ENCODE measurements around the gene ARHGAP45.
"Not testable (repeated sequence)": the region's sequence is repeated elsewhere in the genome, so short reads cannot be mapped to it uniquely, and the experiment has no call there.

The ARHGAP45 gene

DNA sequence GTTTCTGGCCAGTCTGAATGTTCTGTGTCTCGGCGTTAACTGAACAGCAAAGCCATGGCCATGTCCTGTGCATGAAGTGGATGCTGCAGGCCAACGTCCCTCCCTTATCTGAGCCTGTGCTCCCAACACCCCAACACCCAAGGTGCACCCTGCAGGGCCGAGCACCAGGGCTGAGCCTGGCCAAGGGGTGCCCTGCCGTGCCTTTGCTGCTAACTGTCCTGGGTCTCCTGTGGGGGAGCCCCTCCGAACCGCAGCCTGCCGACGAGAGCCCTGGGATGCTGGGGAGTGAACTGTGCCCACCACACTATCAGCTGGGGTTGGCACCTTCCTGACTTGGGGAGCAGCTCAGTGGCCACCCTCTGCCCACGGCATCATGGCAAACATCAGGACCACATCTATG, 54.4 kb downstream of the ARHGAP45 start:
- no peak for DNase-seq

GRCh38 chr19:1122021-1122971, 55.3 kb downstream of the ARHGAP45 start:
- no peak for DNase-seq

DNA sequence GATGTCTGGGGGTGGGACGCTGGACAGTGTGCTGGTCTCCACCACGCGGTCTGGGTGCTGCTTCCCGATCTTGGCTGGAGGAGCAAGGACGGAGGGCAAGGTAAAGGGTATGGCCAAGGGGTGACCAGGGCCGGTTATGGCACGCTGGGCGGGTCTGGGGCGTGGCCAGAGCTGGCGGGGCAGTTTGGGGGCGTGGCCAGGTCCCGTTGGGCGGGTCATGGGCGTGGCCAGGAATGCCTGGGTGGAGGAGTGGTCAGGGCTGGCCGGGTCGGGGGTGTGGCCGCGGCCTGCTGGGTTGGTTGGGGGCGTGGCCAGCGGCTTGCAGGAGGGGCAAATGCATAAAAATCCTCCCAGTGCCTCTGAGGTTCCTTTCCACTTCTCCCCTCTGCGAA, 56.0 kb downstream of the ARHGAP45 start:
- DNase-seq = no peak

DNA sequence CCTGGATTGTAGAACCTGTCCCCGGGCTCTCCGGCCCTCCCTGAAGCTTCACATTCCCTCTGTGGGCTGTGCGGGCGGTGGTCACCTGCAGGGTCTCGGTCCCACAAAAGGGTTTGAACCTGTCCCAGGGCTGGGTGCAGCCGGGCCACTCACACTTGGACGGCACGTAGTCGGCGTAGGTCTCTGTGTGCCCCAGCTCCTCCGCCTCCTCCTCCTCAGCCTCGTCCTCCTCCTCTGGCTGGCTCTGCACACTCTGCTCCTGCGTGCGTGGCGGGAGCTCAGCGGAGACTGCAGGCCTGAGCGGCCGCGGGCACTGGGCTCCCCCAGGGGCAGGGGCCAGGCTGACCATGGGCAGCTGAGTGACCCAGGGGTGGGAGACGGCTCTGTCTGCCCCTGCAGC, 56.4 kb downstream of the ARHGAP45 start:
- no peak for DNase-seq

GRCh38 chr19:1123885-1124677, 57.1 kb downstream of the ARHGAP45 start:
- no peak for DNase-seq

- DNase-seq = no peak
Observed at GRCh38 chr19:1125601-1126467, 58.9 kb downstream of the ARHGAP45 start.

GRCh38 chr19:1126984-1127760, 60.2 kb downstream of the ARHGAP45 start:
- DNase-seq = no peak

GRCh38 chr19:1128106-1128505, 61.1 kb downstream of the ARHGAP45 start:
- no peak for DNase-seq

DNA sequence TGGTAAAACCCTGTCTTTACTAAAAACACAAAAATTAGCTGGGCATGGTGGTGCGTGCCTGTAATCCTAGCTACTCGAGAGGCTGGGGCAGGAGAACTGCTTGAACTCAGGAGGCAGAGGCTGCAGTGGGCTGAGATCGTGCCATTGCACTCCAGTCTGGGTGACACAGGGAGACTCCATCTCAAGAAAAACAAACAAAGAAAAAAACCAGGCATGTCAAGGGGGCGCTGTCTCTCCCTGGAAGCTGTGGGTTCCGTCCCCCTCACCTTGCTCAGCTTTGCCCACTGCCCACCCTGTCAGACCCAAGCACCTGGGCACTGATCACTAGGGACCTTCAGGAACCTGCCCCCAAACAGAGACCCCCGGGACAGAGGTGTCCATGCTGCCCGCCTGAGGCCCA, 62.1 kb downstream of the ARHGAP45 start:
- not testable (repeated sequence) for DNase-seq

- DNase-seq = no peak
Observed at GRCh38 chr19:1129535-1129934, 62.6 kb downstream of the ARHGAP45 start.

DNA sequence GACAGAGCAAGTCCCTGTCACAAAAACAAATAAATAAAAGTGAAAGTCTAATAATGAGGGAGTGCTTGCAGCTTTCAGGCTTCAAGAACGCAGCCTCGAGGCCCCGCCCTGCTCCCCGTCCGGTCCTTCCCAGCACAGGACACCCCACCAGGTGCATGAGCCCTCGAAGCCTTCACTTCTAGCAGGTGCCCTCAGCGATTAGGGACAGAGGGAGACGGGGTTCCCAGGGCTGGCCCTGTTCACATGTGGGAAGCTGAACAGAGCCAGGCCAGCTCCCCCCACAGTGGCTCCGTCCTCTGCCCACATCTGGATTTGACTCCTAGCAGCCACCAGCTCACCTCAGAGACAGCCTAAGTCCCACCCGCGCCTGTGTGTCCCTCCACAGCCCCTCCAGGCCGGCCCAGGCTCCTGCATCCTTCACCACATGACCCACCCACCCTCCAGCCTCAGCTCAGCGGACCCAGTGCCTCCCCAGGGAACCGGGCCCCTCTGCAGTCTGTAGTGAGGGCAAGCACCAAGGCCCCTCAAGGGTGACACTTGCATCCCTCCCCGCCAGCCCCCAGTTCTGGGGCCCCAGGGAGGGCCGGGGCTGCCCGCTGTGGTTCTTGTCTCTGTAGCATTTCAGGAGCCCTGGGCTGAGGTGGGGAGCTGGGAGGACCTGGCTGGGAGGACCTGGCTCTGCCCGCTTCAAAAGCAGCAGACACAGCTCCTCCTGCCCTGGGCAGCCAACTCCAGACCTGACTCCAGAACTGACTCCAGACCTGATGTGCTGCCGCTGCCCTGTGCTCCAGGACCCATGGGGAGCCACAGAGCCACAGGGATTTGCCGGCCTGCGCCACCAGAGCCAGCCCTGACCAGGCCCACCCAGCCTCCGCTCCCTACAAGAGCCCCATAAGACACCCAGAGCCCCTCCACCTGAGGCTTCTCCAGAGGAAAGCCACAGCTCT, 64.1 kb downstream of the ARHGAP45 start:
- DNase-seq = no peak

DNA sequence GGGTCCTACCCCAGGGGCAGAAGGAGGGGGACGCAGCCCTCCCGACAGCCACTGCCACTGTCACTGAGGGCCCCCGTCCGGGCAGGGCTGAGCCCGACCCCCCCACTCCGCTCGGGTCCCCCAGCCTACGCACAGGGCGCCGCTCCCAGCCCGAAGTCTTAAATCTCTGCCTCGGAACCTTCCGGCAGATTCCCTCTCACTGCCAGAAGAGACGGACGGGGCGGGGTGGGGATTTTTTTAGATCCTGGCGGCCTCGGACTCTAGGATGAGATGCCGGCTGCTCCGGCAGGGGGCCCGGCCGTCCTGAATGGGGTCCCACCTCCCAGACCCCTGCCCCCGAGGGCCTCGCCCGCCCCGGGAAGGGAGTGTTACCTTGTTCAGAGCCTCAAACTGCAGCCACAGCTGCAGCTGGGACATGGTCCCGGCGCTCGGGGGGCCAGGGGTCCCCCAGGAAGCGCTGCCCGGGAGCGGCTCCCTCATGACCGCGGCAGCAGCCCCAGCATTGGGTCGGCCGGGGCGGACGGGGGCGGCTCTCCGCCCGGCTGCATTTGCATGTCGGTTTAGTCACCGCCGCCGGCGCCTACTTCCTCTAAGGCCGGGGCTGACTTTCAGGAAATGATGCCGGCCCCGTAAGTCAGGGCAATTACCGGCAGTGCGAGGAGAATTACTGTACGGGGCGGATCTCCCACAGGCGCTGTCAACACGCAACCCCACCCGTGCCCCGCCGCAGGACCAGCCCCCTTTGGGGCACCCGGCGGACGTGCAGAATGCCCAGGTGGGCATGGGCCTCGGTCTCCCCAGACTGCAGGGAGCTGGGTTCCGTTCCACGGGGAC, 65.0 kb downstream of the ARHGAP45 start:
- DNase-seq = peak; percentile 86

DNA sequence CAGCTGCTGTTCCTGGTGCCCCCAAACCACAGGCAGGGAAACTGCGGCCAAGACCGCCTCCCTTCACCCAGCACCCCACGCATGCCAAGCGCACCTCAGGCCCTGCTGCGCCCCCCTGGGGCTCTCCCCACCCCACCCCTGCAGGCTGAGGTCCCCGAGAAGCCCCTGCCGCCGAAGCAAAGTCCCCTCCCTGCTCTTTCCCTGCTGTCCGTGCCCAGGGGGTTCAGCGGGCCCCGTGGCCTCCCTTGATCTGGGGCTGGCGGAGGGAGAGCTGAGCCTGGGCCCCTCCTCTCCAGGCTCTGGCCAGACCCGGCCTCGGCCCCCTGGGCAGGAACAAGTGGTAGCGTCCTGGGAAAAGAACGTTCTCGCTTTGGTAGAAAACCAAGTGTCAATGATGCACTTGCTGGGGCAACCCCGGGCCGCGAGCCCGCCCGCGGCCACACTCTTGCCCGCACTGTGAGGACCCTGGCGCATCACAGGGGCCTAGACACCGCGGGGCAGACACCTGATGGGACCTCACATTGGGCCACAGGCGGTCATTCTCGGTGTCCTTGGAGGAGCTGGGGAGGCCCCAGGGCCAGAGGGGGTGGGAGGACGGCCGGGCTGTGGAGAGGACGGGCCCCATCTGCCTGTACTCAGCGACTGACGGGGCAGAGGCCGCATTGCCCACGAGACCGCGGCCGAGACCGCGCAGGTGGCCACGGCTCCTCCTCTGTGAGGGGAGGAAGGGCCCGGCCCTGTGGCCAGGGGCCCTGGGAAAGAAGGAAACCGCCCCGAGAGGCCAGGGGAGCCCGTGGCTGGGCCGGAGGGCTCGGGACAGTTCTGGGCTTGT, 65.8 kb downstream of the ARHGAP45 start:
- DNase-seq = no peak

- no peak for DNase-seq
Observed at GRCh38 chr19:1133471-1133929, 66.5 kb downstream of the ARHGAP45 start.

DNA sequence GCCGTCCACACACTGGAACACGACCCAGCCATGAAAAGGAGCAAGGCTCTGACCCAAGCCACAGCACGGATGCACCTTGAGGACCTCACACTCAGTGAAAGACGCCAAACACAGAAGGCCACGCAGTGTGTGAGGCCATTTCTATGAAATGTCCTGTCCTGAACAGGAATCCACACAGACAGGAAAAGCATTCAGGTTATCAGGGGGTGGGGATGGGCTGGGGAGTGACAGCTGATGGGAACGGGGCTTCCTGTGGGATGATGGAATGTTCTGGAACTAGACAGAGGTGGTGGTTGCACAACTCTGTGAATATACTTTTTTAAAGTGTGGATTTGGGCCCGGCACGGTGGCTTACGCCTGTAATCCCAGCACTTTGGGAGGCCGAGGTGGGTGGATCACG, 67.5 kb downstream of the ARHGAP45 start:
- DNase-seq = no peak

GRCh38 chr19:1135454-1135853, 68.5 kb downstream of the ARHGAP45 start:
- DNase-seq = no peak

- DNase-seq = no peak
Observed at GRCh38 chr19:1136201-1136600, 69.2 kb downstream of the ARHGAP45 start.

All from amniotic stem cell (primary cell).